ENCODE results near the gene KBTBD4. TPM values are rescaled to one million over a fixed set of nuclear protein-coding genes. Genes with fewer than 3 reads are reported as not detected.
"Not testable (repeated sequence)": the region's sequence is repeated elsewhere in the genome, so short reads cannot be mapped to it uniquely, and the experiment has no call there.

The KBTBD4 gene
- total and polyA plus RNA-seq, 7 experiments from 2014 or later = 15.0 to 47.2 (median 22.5) TPM

DNA sequence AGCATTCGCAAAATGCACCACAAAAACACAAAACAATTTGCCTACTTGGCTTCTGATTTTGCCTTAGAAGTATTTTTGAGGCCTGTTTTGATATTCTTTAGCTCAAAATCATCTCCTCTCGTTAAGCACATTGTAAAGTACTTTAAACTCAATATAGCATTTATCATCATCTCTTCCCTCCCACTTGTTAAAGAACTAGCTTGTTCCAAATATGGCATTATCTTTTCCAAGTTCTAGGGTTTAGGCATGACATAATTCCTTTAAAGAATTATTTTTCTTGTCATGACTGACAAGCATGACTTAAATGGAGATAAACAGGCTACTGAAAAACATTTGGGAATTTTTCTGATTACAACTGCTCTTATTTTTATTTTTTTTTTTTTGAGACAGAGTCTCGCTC is 47.1 kb downstream of the KBTBD4 start:
- intact Hi-C loops (cut with micrococcal nuclease) = loop anchor here in 1 of 2 donors (10.0 kb wide), 1 partner anchor 63 kb away; the partner anchor contains the start of gene C1QTNF4
- H3K4me3 ChIP-seq (ENCODE audit: low read length) = no peak overlapping the region
- POLR2A ChIA-PET = no interaction called here

DNA sequence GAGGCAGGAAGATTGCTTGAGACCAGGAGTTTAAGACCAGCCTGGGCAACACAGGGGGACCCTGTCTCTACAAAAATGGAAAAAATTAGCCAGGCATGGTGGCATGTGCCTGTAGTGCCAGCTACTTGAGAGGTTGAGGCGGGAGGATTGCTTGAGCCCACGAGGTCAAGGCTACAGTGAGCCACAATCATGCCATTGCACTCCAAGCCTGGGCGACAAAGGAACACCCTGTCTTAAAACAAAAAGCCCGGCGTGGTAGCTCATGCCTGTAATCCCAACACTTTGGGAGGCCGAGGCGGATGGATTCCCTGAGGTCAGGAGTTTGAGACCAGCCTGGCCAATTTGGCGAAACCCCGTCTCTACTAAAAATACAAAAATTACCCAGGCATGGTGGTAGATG is 48.0 kb downstream of the KBTBD4 start:
- Mint-ChIP-seq H3K4me3 (peak overlapping the region in 3 of 10 donors; percentile 12 to 62 (median 32)), H3K27ac (peak overlapping the region in 8 of 9 donors; percentile 4 to 93 (median 74)), H3K4me1 (peaks cover 24 to 79% (median 53%) of the 10 kb centered on the region in 7 donors), H3K36me3 (peaks cover 0 to 11% (median 3%) of the 10 kb centered on the region in 5 donors)
- H3K36me3 ChIP-seq (ENCODE audit: control insufficient read depth in 2 of 3, insufficient read depth in 3 of 3, low read length in 3 of 3); H3K9me3 Mint-ChIP-seq; H3K27ac ChIP-seq (ENCODE audit: low read depth, low read length); H3K27me3 ChIP-seq (ENCODE audit: control insufficient read depth in 2 of 2, insufficient read depth in 2 of 2, low read length in 2 of 2); H3K9me3 ChIP-seq (ENCODE audit: control insufficient read depth in 2 of 3, low read length in 3 of 3); H3K4me3 ChIP-seq (ENCODE audit: low read length); ATAC-seq; DNase-seq; H3K27me3 Mint-ChIP-seq; CTCF ChIA-PET: not testable (repeated sequence)
- POLR2A ChIA-PET = interaction anchor here (0.6 to 1.0 kb wide), 2 partner anchors 24 to 45 kb away, joined by 3 read pairs; no protein-coding TSS in a partner anchor
- intact Hi-C loops (cut with micrococcal nuclease) = loop anchor here in 1 of 2 donors (10.0 kb wide), 1 partner anchor 64 kb away; the partner anchor contains the start of gene C1QTNF4
- peaks cover 7 to 22% of the 10 kb centered on the region in 2 donors for H3K4me1 ChIP-seq (ENCODE audit: control insufficient read depth in 2 of 2, insufficient read depth in 2 of 2, low read length in 2 of 2)

More for the DNA sequence above, 47.1 kb downstream of the KBTBD4 start:
- Mint-ChIP-seq H3K4me3 (no peak overlapping the region), H3K4me1 (peaks cover 19 to 75% (median 48%) of the 10 kb centered on the region in 7 donors), H3K9me3 (no peaks in the 10 kb centered on the region), H3K27me3 (no peaks in the 10 kb centered on the region), H3K36me3 (peaks cover 0 to 16% (median 3%) of the 10 kb centered on the region in 5 donors), H3K27ac (peak overlapping the region in 5 of 9 donors; percentile 17 to 59 (median 53))
- peaks cover 0 to 16% of the 10 kb centered on the region in 2 donors for H3K4me1 ChIP-seq (ENCODE audit: control insufficient read depth in 2 of 2, insufficient read depth in 2 of 2, low read length in 2 of 2)
- ATAC-seq (no peak), DNase-seq (no peak)
- H3K36me3 ChIP-seq (ENCODE audit: control insufficient read depth in 2 of 3, insufficient read depth in 3 of 3, low read length in 3 of 3) = peaks cover 0 to 6% (median 0%) of the 10 kb centered on the region in 3 experiments
- CTCF ChIA-PET = no interaction called here
- H3K27me3 ChIP-seq (ENCODE audit: control insufficient read depth in 2 of 2, insufficient read depth in 2 of 2, low read length in 2 of 2) = no peaks in the 10 kb centered on the region
- no peak overlapping the region for H3K27ac ChIP-seq (ENCODE audit: low read depth, low read length)
- no peaks in the 10 kb centered on the region for H3K9me3 ChIP-seq (ENCODE audit: control insufficient read depth in 2 of 3, low read length in 3 of 3)

DNA sequence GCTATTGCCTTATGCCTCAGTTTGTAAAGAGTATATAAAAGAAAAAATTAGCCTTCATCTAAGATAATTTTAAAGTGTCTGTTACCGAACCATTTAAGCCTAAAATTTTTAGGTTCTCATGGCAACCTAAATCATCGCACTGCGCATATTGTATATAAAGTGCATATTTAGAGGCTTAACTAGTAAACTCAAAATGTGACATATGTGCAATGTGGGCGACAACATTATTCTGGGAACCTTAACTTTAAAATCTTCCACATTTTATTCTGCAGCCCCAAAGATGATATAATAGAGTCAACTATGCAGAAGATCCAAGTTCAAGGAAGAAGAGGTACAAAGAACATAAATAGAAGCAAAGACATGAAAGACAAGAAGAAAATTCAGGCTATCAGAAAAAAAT is 48.8 kb downstream of the KBTBD4 start:
- Histone ChIP-seq H3K27ac (ENCODE audit: low read depth, low read length) (no peak overlapping the region), H3K4me1 (ENCODE audit: control insufficient read depth in 2 of 2, insufficient read depth in 2 of 2, low read length in 2 of 2) (peaks cover 11 to 28% of the 10 kb centered on the region in 2 donors), H3K4me3 (ENCODE audit: low read length) (no peak overlapping the region), H3K27me3 (ENCODE audit: control insufficient read depth in 2 of 2, insufficient read depth in 2 of 2, low read length in 2 of 2) (no peaks in the 10 kb centered on the region), H3K9me3 (ENCODE audit: control insufficient read depth in 2 of 3, low read length in 3 of 3) (no peaks in the 10 kb centered on the region), H3K36me3 (ENCODE audit: control insufficient read depth in 2 of 3, insufficient read depth in 3 of 3, low read length in 3 of 3) (no peaks in the 10 kb centered on the region)
- ATAC-seq (no peak), DNase-seq (no peak)
- Mint-ChIP-seq H3K4me3 (peak overlapping the region in 1 of 10 donors; percentile 62), H3K9me3 (no peaks in the 10 kb centered on the region), H3K27ac (peak overlapping the region in 8 of 9 donors; percentile 4 to 93 (median 74)), H3K36me3 (peaks cover 0 to 8% (median 3%) of the 10 kb centered on the region in 5 donors), H3K27me3 (no peaks in the 10 kb centered on the region), H3K4me1 (peaks cover 30 to 83% (median 56%) of the 10 kb centered on the region in 7 donors)
- intact Hi-C loops (cut with micrococcal nuclease) = loop anchor here in 1 of 2 donors (10.0 kb wide), 1 partner anchor 65 kb away; the partner anchor contains the start of gene C1QTNF4
- ChIA-PET CTCF (no interaction called here), POLR2A (interaction anchor here (0.6 to 1.0 kb wide), 3 partner anchors 7 to 72 kb away, joined by 3 to 6 read pairs (median 3); no protein-coding TSS in a partner anchor)

DNA sequence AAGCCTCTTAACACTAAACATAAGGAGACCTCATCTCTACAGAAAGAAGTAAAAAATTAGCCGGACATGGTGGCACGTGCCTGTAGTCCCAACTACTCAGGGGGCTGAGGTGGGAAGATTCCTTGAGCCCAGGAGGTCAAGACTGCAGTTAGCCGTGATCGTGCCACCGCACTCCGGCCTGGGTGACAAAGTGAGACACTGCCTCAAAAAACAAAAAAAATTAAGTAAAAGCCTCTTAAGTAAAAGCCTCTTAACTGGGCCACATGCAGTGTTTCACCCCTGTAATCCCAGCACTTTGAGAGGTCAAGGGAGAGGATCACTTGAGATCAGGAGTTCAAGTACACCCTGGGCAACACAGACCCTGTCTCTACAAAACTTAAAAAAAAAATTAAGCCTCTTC is 51.6 kb downstream of the KBTBD4 start:
- H3K9me3 ChIP-seq (ENCODE audit: control insufficient read depth in 2 of 3, low read length in 3 of 3) = no peaks in the 10 kb centered on the region
- no peaks in the 10 kb centered on the region for H3K27me3 Mint-ChIP-seq
- peaks cover 41 to 80% (median 63%) of the 10 kb centered on the region in 7 donors for H3K4me1 Mint-ChIP-seq
- H3K27me3 ChIP-seq (ENCODE audit: control insufficient read depth in 2 of 2, insufficient read depth in 2 of 2, low read length in 2 of 2) = no peaks in the 10 kb centered on the region
- no peaks in the 10 kb centered on the region for H3K36me3 ChIP-seq (ENCODE audit: control insufficient read depth in 2 of 3, insufficient read depth in 3 of 3, low read length in 3 of 3)
- H3K36me3 Mint-ChIP-seq = peaks cover 0 to 7% (median 3%) of the 10 kb centered on the region in 5 donors
- no peak for DNase-seq
- no peaks in the 10 kb centered on the region for H3K9me3 Mint-ChIP-seq
- POLR2A ChIA-PET = interaction anchor here (0.6 kb wide), 1 partner anchor 1417 kb away, joined by 3 read pairs; no protein-coding TSS in a partner anchor
- CTCF ChIA-PET = no interaction called here
- H3K4me1 ChIP-seq (ENCODE audit: control insufficient read depth in 2 of 2, insufficient read depth in 2 of 2, low read length in 2 of 2) = peaks cover 32 to 41% of the 10 kb centered on the region in 2 donors
- H3K4me3 Mint-ChIP-seq = no peak overlapping the region
- H3K27ac ChIP-seq (ENCODE audit: low read depth, low read length) = peak overlapping the region; percentile 50
- no peak overlapping the region for H3K4me3 ChIP-seq (ENCODE audit: low read length)
- no peak for ATAC-seq
- H3K27ac Mint-ChIP-seq = peak overlapping the region in 7 of 9 donors; percentile 30 to 90 (median 56)
- intact Hi-C loops (cut with micrococcal nuclease) = no loop called here

DNA sequence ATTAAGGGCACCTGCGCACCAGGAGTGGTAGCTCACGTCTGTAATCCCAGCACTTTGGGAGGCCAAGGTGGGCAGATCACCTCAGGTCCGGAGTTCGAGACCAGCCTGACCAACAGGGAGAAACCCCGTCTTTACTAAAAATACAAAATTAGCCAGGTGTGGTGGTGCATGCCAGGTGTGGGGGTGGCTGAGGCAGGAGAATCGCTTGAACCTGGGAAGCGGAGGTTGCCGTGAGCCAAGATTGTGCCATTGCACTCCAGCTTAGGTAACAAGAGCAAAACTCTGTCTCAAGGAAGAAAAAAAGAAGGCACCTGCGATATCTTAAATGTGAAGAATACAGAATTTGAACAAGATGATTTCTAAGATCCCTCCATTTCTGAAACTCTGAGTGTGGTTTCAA is 52.7 kb downstream of the KBTBD4 start:
- CTCF ChIA-PET = not testable (repeated sequence)
- Mint-ChIP-seq H3K4me3 (peak overlapping the region in 4 of 10 donors; percentile 51 to 77 (median 70)), H3K4me1 (peaks cover 36 to 80% (median 61%) of the 10 kb centered on the region in 7 donors)

DNA sequence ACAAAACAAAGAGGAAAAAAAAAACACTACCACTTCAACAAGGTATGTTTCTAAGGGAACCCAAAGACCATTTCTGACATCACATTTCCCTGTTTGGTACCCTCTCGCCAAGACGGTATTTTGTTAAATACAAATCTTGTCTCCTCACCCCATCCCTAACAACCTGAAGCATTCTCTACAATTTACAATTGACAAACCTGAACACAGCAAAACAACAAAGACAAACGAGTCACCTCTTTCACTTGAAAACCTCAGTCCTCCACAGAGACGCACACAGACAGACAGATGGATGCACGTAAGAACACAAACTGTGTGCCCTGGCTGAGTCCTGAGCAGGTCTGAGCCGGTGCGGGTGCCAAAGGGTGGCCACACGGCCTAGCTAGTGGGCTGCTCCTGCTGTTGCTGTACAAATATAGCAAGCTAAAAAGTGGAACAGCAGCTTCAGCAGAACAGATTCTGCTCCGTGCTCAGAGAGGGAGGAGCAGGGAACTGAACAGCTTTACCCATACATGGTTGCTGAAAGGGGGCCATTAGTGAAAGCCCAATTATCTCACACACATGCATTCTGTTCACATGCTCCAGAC is 54.4 kb downstream of the KBTBD4 start:
- peaks cover 32% of the 10 kb centered on the region in 2 donors for H3K4me1 ChIP-seq (ENCODE audit: control insufficient read depth in 2 of 2, insufficient read depth in 2 of 2, low read length in 2 of 2)
- no peaks in the 10 kb centered on the region for H3K36me3 ChIP-seq (ENCODE audit: control insufficient read depth in 2 of 3, insufficient read depth in 3 of 3, low read length in 3 of 3)
- H3K27ac ChIP-seq (ENCODE audit: low read depth, low read length) = peak overlapping the region; percentile 78
- Mint-ChIP-seq H3K27ac (peak overlapping the region; percentile 84 to 96 (median 90)), H3K9me3 (no peaks in the 10 kb centered on the region), H3K4me1 (peaks cover 40 to 82% (median 64%) of the 10 kb centered on the region in 7 donors), H3K4me3 (peak overlapping the region; percentile 30 to 80 (median 73)), H3K36me3 (peaks cover 0 to 2% (median 0%) of the 10 kb centered on the region in 5 donors), H3K27me3 (no peaks in the 10 kb centered on the region)
- peak; percentile 59 for ATAC-seq
- ChIA-PET CTCF (interaction anchor here (0.5 to 0.6 kb wide), 2 partner anchors 19 to 459 kb away, joined by 3 to 5 read pairs; no protein-coding TSS in a partner anchor), POLR2A (no interaction called here)
- intact Hi-C loops (cut with micrococcal nuclease) = loop anchor here (1.0 to 5.0 kb wide), 3 partner anchors 16 to 37 kb away; partner anchors contain the start of gene CELF1 (in 2 of the 2)
- peak in 6 of 9 donors; percentile 19 to 55 (median 37) for DNase-seq
- no peaks in the 10 kb centered on the region for H3K27me3 ChIP-seq (ENCODE audit: control insufficient read depth in 2 of 2, insufficient read depth in 2 of 2, low read length in 2 of 2)
- H3K9me3 ChIP-seq (ENCODE audit: control insufficient read depth in 2 of 3, low read length in 3 of 3) = no peaks in the 10 kb centered on the region
- H3K4me3 ChIP-seq (ENCODE audit: low read length) = peak overlapping the region; percentile 12

More for the DNA sequence above, 52.7 kb downstream of the KBTBD4 start:
- H3K9me3 ChIP-seq (ENCODE audit: control insufficient read depth in 2 of 3, low read length in 3 of 3); H3K27me3 Mint-ChIP-seq; POLR2A ChIA-PET; intact Hi-C loops (cut with micrococcal nuclease); H3K27me3 ChIP-seq (ENCODE audit: control insufficient read depth in 2 of 2, insufficient read depth in 2 of 2, low read length in 2 of 2); H3K36me3 ChIP-seq (ENCODE audit: control insufficient read depth in 2 of 3, insufficient read depth in 3 of 3, low read length in 3 of 3); H3K9me3 Mint-ChIP-seq; H3K4me3 ChIP-seq (ENCODE audit: low read length); H3K36me3 Mint-ChIP-seq; DNase-seq; ATAC-seq: not testable (repeated sequence)
- H3K27ac Mint-ChIP-seq = peak overlapping the region; percentile 53 to 96 (median 90)
- H3K27ac ChIP-seq (ENCODE audit: low read depth, low read length) = peak overlapping the region; percentile 78
- H3K4me1 ChIP-seq (ENCODE audit: control insufficient read depth in 2 of 2, insufficient read depth in 2 of 2, low read length in 2 of 2) = peaks cover 32 to 34% of the 10 kb centered on the region in 2 donors
